ENCODE data around the gene FDXR. TPM values are rescaled to one million over a fixed set of nuclear protein-coding genes. Genes with fewer than 3 reads are reported as not detected.

FDXR gene
- polyA plus RNA-seq, 3 donors = 5.9 to 7.2 (median 6.6) TPM

DNA sequence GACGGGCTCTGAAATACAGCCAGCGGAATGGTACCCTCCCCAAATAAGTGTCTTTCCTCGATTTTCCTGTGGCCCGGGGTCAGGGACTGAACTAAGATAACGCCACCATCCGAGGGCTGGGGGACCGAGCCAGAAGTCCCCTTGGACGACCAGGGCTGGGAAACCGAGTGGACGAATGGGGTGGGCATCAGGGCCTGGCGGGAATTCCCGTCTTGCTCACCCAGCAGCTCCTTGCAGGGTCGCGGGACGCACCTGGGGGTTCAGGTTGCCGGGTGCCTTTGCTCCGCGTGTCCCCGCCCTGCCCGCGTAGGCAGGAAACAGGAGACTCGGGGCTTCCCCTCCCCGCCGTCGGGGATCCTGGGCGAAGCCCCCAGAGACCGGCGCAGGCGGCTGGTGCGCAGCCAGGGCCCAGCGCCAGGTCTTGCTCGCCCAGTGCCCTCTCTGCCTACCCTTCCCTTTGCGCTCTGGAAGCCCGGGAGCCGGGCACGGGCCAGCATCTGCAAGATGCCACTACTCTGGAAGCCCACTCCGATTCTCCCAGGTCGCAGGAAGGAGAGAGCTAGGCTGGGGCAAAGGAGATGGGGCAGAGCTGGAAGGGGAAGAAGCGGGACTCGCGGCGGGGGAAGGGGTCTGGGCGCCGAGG, 12.4 kb downstream of the FDXR start:
- no peak for DNase-seq (ENCODE audit: low read depth in 3 of 3, low spot score in 2 of 3)

DNA sequence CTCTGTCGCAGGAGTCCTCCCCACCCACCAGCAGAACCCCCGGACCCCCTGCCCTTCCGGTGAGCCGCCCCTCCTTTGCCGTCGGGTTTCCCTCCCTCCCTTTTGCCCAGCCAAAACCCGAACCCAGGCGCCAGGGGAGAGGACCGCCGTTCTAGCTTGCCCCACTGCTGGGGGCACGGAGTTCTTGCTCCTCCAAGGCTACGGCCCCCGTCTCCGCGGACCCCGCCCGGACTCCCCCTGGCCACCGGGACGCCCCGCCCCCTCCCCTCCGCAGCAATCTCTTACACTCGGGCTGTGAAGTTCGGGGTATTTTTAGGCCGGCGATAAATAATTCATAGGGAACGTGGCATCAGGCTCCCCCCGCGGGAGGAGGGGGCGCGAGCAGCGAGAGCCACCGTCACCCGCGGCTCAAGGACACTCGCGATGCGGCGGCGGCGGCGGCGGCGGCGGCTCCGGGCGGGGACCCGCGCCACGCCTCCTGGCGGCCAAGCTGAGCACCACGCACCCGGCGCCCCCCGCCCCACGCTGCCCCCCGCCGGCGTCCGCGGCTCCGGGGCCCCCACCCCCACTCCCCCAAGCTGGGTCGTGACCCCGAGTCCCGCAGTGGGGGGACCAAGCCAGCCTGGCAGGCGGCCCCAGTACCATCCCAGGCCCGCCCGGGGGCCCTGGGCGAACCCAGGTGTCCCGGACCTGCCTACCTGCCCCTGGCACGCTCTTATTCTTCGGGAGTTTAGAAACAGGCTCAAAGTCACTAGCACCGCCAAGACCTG, 13.2 kb downstream of the FDXR start, which contains the start of gene GRIN2C:
TSS of gene GRIN2C (minus strand) at position 427 of the 770 bp plus-strand sequence. CDS start 4,793 bp downstream, outside the sequence.
- DNase-seq (ENCODE audit: low read depth in 3 of 3, low spot score in 2 of 3) = no peak

DNA sequence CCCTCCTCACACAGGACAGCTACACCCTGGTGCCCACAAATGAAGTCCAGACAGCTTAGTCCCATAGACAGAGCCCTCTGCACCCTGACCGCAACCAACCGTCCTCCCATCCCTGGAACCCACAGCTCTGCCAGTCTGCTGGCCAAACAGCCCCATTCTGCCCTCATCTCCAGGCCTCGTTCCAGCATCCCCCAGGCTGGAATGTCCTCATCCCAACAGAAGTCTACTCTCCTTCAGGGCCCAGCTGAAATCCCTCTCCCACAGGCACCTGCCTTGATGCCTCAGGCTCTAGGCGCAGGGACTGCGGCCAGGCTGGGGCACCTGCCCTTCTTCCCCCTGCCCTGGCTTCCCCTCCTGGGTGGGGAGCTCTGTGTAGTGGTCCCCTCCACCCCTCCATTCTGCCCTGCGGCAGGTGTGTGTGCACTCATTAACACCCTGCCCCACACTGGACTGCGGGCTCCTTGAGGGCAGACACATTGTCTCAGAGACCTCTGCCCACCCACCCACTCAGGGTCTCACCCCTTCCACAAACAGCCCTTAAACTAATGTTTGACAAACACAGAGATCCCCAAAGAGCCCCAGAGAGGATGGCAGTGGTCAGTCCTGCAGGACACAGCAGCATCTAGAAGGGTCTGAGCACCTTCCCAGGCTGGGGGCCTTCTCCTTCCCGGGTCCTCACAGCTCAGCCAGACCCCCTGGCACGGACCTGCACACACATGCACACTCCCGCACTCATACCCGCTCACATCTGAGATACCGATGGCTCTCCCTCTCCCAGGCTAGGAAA, 13.9 kb downstream of the FDXR start:
- no peak for DNase-seq (ENCODE audit: low read depth in 3 of 3, low spot score in 2 of 3)

DNA sequence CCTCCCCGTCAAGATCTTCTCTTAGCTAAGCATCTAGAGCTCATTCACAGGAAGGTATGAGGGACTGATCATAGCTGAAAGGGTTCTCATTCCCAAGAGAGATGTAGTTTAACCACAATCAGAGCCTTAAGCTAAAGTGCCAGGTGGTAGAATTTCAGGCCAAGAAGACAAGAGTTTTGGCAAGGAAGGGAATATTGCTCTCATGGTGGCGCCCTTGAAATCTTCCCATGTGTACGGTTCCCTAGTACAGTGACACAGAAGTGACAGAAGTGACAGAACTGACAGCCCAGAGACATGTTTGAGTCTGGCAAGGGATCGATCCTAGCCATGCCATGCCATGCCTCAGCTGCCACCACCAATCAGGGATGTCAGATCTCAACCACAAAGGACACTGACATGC, 15.6 kb downstream of the FDXR start:
- DNase-seq (ENCODE audit: low read depth in 3 of 3, low spot score in 2 of 3) = no peak

DNA sequence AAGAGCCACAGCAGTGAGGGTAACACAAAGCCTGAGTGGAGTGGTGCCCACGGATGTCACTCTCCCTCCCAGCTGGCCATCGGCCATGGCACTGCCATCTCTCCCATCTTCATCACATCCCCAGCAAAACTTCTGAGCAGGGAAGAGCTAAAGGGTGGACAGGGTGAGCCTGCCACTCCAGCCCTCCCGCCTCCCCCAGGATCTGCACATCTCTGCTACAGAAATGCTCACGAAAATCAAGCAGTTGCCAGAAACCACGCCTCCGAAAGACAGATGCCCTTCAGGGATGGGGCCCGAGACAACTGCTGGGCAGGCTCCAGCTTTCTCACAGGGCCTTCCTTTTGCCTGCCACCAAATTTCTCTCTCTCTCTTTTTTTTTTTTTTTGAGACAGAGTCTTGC, 16.7 kb downstream of the FDXR start:
- no peak for DNase-seq (ENCODE audit: low read depth in 3 of 3, low spot score in 2 of 3)

DNA sequence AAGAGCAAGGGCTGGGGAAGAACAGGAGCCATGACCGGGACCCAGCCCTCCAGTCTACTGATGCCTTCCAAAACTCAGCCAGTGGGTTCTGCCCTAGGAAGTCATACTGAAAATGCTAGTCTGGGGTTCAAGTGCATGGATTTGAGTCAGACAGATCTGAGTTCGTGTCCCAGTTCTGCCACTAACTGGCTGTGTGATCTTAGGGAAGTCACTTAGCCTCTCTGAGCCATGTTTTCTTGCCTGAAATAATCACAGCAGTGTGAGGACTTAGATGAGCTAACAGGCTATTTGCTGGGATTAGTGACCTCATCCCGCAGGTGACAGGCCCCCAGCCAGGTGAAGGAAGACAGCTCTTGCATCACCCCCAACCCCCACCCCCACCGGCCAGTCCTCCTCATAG, 17.5 kb downstream of the FDXR start:
- no peak for DNase-seq (ENCODE audit: low read depth in 3 of 3, low spot score in 2 of 3)

DNA sequence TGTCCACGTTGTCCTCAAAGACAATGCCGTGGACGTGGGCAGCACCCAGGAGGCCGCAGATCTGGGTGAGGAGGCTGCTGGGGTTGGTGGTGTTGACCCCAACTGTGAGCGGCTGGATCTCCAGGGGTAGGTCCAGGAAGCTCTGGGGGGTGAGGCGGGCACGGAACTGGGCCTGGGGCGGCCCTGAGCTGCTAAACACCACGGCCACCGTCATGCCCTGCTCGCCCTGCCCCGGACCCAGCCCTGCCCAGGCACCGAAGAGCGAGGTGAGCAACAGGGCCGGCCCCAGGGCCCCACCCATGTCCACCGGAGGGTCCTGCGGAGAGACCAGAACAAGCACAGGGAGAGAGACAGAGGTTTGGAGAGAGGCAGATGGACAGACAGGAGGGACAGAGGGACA, 18.0 kb downstream of the FDXR start:
- DNase-seq (ENCODE audit: low read depth in 3 of 3, low spot score in 2 of 3) = no peak

DNA sequence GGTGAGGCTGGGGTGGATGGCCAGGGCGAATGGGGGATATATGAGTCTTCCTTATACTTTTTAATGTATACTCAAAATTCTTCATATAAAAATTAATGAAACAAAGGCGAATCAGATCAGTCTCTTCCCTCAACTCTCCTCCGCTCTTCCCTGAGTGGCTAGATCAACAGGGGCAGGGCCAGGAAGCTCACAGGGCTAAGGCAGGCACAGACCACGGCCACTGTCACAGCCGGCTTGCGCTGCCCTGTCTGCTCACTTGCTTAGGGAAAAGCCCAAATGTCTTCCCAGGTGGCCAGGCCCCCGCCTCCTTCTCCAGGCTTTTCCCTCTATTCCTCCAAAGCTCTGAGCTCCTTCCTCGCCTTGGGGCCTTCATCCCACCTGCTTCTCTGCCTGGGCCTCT, 19.1 kb downstream of the FDXR start:
- DNase-seq (ENCODE audit: low read depth in 3 of 3, low spot score in 2 of 3) = no peak

DNA sequence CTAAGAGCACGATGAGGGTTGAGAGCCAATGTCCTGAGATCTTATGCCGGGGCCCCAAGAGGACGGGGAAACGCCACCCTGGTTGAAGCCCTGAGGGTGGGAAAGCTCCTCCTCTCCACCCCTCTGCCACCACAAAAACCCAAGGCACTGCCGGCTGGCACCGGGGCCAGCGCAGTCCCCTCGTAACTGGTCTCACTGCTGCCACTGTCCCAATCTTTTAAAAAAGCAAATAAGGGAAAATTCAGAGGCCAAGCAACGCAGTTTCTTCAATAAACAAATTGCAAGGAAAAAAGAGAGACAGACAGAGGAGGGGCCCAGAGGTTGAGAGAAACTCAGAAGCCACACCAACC, 19.8 kb downstream of the FDXR start:
- DNase-seq (ENCODE audit: low read depth in 3 of 3, low spot score in 2 of 3) = no peak

DNA sequence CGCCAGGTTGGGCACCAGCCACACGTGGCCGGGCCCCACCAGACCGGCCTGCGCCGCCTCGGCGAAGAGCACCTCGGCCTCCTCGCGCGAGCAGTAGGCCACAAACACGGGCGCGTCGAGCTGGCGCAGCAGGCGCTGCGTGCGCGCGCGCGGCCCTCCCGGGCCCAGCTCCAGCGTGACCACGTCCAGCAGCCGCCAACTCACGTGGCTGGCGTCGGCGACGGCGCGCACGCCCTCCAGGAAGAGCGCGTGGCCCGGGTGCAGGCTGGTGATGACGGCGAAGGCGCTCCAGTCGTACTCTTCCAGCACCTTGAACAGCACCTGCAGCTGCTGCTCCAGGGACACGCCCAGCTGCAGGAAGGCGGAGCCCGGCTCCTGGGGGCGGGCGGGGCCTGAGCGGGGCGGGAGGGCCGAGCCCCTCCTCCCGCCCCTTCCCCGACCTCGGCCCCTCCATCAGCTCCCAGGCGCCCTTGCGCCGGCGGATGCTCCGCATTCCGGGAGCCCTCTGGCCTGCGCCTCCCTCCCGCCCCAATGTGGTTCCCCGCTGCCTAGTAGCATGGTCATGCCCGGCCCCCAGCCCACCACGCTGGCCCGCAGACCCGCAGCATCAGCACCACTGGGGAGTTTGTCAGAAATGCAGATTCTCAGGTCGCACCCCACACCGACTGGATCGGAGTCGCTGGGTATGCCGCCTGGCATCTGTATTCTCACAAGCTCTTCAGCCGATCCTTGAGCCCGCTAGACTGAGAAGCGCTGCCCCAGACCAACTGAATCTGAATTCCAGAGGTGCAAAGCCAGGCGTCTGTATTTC, 20.4 kb downstream of the FDXR start:
- DNase-seq (ENCODE audit: low read depth in 3 of 3, low spot score in 2 of 3) = no peak

DNA sequence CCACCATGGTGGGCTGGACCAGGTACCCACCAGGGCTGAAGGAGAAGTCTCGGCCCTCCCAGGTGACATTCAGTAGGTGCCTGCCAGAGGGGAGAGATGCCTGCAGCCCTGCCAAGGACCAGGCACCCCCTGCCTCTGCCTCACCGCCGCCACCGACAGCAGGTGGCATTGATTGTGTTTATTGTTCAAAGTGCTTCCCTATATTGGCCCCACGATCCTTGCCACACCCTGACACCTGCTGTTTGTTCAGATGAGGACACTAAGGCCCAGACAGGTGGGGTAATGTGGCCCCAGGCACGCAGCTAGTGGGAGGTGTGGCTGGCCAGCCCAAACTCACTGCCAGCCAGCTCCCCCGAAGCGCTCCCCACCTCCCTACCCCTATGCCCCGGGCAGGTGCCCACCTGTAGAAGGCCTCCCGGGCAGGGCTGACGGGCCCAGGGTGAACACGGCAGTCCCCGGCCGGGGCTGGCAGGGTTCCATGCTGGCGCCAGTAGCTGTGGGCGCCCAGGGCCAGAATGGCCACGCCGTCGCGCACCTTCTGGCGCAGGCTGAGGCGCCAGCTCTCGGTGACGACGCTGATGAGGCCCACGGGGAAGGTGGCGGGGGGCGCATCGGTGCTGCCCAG, 21.1 kb downstream of the FDXR start:
- no peak for DNase-seq (ENCODE audit: low read depth in 3 of 3, low spot score in 2 of 3)

DNA sequence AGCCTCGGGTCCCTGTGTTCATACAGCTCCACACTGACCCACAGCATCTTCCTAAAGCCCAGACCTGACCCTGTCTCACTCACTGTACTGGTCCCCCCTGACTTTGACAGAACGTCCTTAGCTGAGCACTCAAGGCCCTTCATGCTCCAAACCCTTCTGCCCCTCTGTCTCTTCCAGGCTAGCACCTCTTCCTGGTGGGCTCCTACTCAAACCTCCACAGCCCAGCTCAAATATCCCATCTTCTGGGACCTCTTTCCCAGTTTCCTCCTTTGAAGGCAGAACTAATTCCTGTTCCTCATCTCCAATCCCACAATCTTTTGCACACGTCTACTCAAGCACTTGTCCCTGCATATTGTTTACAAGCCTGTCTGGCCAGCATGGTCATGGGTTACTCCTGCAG, 21.9 kb downstream of the FDXR start:
- DNase-seq (ENCODE audit: low read depth in 3 of 3, low spot score in 2 of 3) = no peak

DNA sequence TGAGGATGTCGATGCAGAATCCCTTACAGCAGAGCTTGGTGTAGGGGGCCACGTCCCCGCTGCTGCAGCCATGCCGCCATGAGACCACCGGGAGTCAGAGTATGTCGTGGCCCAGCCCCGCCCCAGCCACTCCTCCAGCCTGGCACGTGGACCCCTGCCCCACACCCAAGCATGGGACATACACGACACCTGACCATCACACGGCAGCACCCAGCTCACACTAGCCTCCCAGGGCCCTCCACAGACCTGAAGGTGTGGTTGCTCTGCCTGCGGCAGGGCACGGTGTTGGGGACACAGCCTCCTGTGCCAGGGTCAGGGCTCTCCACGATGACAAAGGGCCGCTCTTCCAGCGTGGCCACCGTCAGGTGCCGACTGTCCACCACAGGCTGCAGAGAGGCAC, 22.5 kb downstream of the FDXR start:
- DNase-seq (ENCODE audit: low read depth in 3 of 3, low spot score in 2 of 3) = no peak

DNA sequence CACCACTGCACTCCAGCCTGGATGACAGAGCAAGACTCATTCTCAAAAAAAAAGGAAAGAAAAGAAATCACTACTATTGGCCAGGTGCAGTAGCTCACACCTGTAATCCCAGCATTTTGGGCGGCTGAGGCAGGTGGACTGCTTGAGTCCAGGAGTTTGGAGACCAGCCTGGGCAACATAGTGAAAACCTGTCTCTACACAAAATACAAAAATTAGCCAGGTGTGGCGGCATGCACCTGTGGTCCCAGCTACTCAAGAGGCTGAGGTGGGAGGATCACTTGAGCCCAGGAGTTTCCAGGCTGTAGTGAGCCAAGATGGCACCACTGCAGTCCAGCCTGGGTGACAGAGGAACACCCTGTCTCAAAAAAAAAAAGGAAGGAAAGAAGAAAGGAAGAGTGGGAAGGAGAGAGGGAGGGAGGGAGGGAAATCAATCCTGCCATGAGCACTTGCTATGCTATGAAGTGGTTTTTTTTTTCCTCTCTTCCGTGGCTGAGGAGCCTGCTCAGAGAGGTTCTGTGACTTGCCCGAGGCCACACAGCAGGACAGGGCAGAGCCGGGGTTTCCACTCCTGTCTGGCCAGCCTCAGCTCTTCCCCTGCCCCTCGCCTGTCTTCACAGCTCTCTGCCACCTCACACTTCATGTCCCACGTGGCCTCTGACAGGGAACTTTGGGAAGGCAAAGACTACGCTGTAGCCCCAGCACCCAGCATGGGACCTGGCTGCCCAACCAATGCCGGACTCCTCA, 24.0 kb downstream of the FDXR start:
- DNase-seq (ENCODE audit: low read depth in 3 of 3, low spot score in 2 of 3) = no peak

DNA sequence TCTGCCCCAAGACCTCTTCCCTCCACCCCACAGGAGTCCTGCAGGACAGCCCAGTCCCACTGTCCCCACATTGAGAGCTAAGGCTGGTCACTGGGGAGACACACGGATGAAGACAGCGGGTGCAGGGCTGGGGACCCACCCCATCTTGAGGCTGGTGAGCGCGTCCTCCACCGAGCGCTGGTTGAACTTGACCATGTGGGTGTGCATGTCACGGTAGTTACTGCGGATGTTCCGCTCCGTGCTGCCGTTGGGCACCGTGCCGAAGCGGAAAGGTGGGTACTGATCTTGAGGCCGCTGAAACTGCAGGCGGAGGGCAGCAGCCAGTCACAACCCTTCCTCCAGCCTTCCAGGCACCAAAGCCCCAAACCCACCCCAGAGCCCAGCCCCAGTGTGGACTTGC, 26.2 kb downstream of the FDXR start:
- DNase-seq (ENCODE audit: low read depth in 3 of 3, low spot score in 2 of 3) = no peak

DNA sequence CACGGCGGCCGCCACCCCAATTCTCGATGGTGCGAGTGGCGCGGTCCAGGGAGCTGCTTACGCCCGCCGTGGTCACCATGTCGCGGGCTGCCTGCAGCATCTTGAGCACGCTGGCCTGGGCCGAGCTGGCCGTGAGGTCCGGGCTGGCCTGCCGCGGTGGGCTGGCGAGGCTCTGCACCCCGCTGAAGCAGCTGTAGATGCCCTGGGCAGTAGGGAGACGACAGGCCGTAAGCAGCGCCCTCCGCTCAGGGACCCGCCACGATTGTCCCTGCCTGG, 29.5 kb downstream of the FDXR start:
- DNase-seq (ENCODE audit: low read depth in 3 of 3, low spot score in 2 of 3) = no peak

DNA sequence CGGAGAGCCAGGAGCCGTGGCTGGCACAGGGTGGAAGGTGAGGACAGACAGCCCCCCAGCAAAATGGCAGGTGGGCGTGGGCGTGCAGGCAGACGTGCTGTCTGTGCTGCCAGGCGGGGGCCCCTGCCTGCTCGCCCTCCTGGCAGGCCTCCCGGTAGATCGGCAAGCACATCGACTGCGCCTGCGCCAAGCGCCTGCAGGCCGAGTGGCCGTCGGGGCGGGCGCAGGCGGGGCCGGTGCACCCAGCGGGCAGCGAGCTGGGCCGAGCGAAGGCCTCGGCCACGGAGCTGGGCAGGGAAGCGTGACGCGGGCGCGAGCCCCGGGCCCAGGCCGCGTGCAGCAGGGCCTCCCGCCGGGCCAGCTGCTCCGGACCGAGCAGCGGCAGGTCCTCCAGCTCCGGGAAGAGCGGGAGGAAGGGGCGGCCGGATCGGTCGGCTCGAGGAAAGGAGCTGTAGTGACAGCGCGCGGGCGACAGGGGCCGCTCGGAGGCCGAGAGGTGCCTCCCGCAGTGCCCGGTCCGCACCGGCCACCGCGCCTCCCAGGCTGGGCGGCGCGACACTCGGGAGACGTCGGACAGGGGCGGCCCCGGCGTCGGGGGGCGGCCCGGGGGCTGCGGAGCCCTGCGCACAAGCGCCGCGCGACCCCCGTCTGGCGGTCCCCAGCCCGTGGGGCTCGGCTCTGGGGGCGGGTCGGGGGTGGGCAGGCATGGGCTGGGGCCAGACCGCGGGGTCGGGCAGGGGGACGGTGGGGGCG, 30.0 kb downstream of the FDXR start:
- no peak for DNase-seq (ENCODE audit: low read depth in 3 of 3, low spot score in 2 of 3)

DNA sequence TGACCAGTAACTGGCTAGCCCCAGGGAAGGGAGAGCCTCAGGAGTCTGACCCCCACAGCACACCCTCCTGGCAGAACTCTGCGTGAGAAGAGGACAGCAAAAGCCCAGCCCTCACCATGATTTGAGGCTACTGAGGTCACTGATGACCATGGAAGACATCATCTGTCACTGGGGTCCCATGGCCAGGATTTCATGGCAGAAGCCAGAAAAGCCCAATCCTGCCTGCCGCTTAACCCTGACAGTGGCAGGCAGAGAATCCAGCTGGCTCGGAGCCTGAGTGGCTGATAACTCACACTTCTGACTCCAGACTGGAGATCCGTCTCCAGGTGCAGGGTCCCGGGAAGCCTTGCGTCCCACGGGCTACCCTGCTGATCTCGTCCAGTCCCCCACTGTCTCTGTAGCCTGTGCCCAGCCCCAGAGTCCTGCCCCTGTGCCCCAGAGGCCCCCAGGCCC, 30.6 kb downstream of the FDXR start:
- no peak for DNase-seq (ENCODE audit: low read depth in 3 of 3, low spot score in 2 of 3)

DNA sequence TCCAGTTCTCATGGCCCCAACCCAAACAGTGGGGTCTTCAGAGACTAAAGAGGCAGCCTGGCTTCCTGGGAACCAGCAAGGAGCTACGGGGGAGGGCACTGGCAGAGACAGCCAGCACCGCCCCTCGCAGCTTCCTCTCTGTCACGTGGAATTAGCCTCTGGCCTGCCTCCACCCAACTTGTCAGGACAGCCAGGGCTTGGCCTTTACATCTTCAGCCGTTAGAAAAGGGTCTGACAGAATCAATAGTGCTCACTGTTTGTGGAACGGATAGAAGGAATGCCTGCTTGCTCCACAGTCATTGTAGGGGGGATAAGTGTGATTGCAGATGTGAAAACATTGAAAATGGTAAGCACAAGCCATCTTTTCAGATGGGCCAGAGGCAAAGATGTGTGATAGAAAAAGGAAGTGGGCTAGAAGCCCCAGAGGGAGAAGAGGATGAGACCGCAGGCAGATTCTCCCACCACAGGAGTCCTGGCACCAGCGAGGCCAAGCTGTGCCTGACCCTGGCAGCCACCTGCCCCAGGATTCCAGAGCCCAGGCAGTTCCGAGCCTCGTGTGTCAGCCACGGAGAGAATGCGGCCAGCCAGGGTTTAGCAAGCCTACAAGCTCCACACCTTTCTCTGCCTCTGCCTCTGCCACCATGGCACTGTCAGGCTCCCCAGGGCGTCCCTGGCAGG, 31.7 kb downstream of the FDXR start:
- no peak for DNase-seq (ENCODE audit: low read depth in 3 of 3, low spot score in 2 of 3)
